ENCODE data around the gene RAB6A.
"Not testable (repeated sequence)": the region's sequence is repeated elsewhere in the genome, so short reads cannot be mapped to it uniquely, and the experiment has no call there.

The RAB6A gene

GRCh38 chr11:73732936-73733335, 27.9 kb downstream of the RAB6A start:
- peaks cover 12% of the 10 kb centered on the region for H3K79me2 ChIP-seq (ENCODE audit: control insufficient read depth, insufficient read depth, low read length, poor library complexity)
- H3K4me3 ChIP-seq (ENCODE audit: low read depth, low read length); H3K36me3 ChIP-seq (ENCODE audit: control insufficient read depth in 1 of 2, insufficient read depth in 2 of 2, low read length in 2 of 2); H3K27ac ChIP-seq (ENCODE audit: low read depth, low read length); DNase-seq; H3K9me3 ChIP-seq (ENCODE audit: insufficient read depth, low read depth, low read length); H3K79me1 ChIP-seq (ENCODE audit: low read length); H2AK5ac ChIP-seq (ENCODE audit: low read length); H3K14ac ChIP-seq (ENCODE audit: low read length); H3K4me1 ChIP-seq (ENCODE audit: control insufficient read depth in 1 of 2, insufficient read depth in 2 of 2, low read length in 2 of 2); H4K12ac ChIP-seq (ENCODE audit: low read depth, low read length); H3K23ac ChIP-seq (ENCODE audit: low read length); H3K4me2 ChIP-seq (ENCODE audit: low read length); H3K9ac ChIP-seq (ENCODE audit: low read length); H2AFZ ChIP-seq (ENCODE audit: insufficient read depth, low read length, poor library complexity); H2BK5ac ChIP-seq (ENCODE audit: low read depth, low read length, poor library complexity); H3K18ac ChIP-seq (ENCODE audit: low read length); H2BK120ac ChIP-seq (ENCODE audit: insufficient read depth, low read length, poor library complexity); H4K8ac ChIP-seq (ENCODE audit: low read depth, low read length); H3K27me3 ChIP-seq (ENCODE audit: insufficient read depth, low read length); H2BK12ac ChIP-seq (ENCODE audit: low read length); H4K91ac ChIP-seq (ENCODE audit: low read depth, low read length): not testable (repeated sequence)
- no CpG with 5 or more reads among the region's 7 CpGs for WGBS (ENCODE audit: extremely low coverage, insufficient coverage, insufficient read length)
- H3K4ac ChIP-seq (ENCODE audit: low read depth, low read length) = peak overlapping the region; percentile 85

GRCh38 chr11:73729594-73730206, 31.2 kb downstream of the RAB6A start:
- Histone ChIP-seq H2AFZ (ENCODE audit: insufficient read depth, low read length, poor library complexity) (no peak overlapping the region), H3K4ac (ENCODE audit: low read depth, low read length) (peak overlapping the region; percentile 6), H3K27me3 (ENCODE audit: insufficient read depth, low read length) (no peaks in the 10 kb centered on the region), H3K9ac (ENCODE audit: low read length) (no peak overlapping the region), H2BK5ac (ENCODE audit: low read depth, low read length, poor library complexity) (no peak overlapping the region), H4K91ac (ENCODE audit: low read depth, low read length) (no peak overlapping the region), H2BK12ac (ENCODE audit: low read length) (no peak overlapping the region), H3K23ac (ENCODE audit: low read length) (no peak overlapping the region), H4K8ac (ENCODE audit: low read depth, low read length) (no peak overlapping the region), H2AK5ac (ENCODE audit: low read length) (no peak overlapping the region), H3K36me3 (ENCODE audit: control insufficient read depth in 1 of 2, insufficient read depth in 2 of 2, low read length in 2 of 2) (peaks cover 6 to 11% of the 10 kb centered on the region in 2 experiments), H3K9me3 (ENCODE audit: insufficient read depth, low read depth, low read length) (no peaks in the 10 kb centered on the region), H3K79me1 (ENCODE audit: low read length) (no peaks in the 10 kb centered on the region), H4K12ac (ENCODE audit: low read depth, low read length) (peak overlapping the region; percentile 72), H3K4me2 (ENCODE audit: low read length) (no peak overlapping the region), H3K14ac (ENCODE audit: low read length) (no peak overlapping the region), H2BK120ac (ENCODE audit: insufficient read depth, low read length, poor library complexity) (no peak overlapping the region), H3K4me1 (ENCODE audit: control insufficient read depth in 1 of 2, insufficient read depth in 2 of 2, low read length in 2 of 2) (no peaks in the 10 kb centered on the region), H3K27ac (ENCODE audit: low read depth, low read length) (no peak overlapping the region), H3K18ac (ENCODE audit: low read length) (peak overlapping the region; percentile 76), H3K4me3 (ENCODE audit: low read depth, low read length) (no peak overlapping the region), H3K79me2 (ENCODE audit: control insufficient read depth, insufficient read depth, low read length, poor library complexity) (peaks cover 8% of the 10 kb centered on the region)
- peak in 1 of 2 donors; percentile 32 for DNase-seq
- no CpG with 5 or more reads among the region's 3 CpGs for WGBS (ENCODE audit: extremely low coverage, insufficient coverage, insufficient read length)

GRCh38 chr11:73728000-73728399, 32.9 kb downstream of the RAB6A start:
- whole genome bisulfite sequencing (ENCODE audit: extremely low coverage, insufficient coverage, insufficient read length) = no CpG with 5 or more reads among the region's 2 CpGs

GRCh38 chr11:73726825-73727224, 34.0 kb downstream of the RAB6A start:
- H3K79me2 ChIP-seq (ENCODE audit: control insufficient read depth, insufficient read depth, low read length, poor library complexity) = peaks cover 2% of the 10 kb centered on the region
- no peak overlapping the region for H4K8ac ChIP-seq (ENCODE audit: low read depth, low read length)
- no peak overlapping the region for H3K4me3 ChIP-seq (ENCODE audit: low read depth, low read length)
- WGBS (ENCODE audit: extremely low coverage, insufficient coverage, insufficient read length) = 100% methylated on average over 1 of the region's 2 CpGs
- no peak overlapping the region for H2BK5ac ChIP-seq (ENCODE audit: low read depth, low read length, poor library complexity)
- H3K79me1 ChIP-seq (ENCODE audit: low read length) = no peaks in the 10 kb centered on the region
- no peak overlapping the region for H2AFZ ChIP-seq (ENCODE audit: insufficient read depth, low read length, poor library complexity)
- H2BK12ac ChIP-seq (ENCODE audit: low read length) = no peak overlapping the region
- no peak overlapping the region for H3K18ac ChIP-seq (ENCODE audit: low read length)
- H4K91ac ChIP-seq (ENCODE audit: low read depth, low read length) = no peak overlapping the region
- no peak overlapping the region for H3K27ac ChIP-seq (ENCODE audit: low read depth, low read length)
- H3K27me3 ChIP-seq (ENCODE audit: insufficient read depth, low read length) = no peaks in the 10 kb centered on the region
- DNase-seq = no peak
- H3K9me3 ChIP-seq (ENCODE audit: insufficient read depth, low read depth, low read length) = no peaks in the 10 kb centered on the region
- no peak overlapping the region for H4K12ac ChIP-seq (ENCODE audit: low read depth, low read length)
- H2BK120ac ChIP-seq (ENCODE audit: insufficient read depth, low read length, poor library complexity) = no peak overlapping the region
- H3K4me2 ChIP-seq (ENCODE audit: low read length) = no peak overlapping the region
- H3K23ac ChIP-seq (ENCODE audit: low read length) = no peak overlapping the region
- peaks cover 6 to 13% of the 10 kb centered on the region in 2 experiments for H3K36me3 ChIP-seq (ENCODE audit: control insufficient read depth in 1 of 2, insufficient read depth in 2 of 2, low read length in 2 of 2)
- no peaks in the 10 kb centered on the region for H3K4me1 ChIP-seq (ENCODE audit: control insufficient read depth in 1 of 2, insufficient read depth in 2 of 2, low read length in 2 of 2)
- no peak overlapping the region for H2AK5ac ChIP-seq (ENCODE audit: low read length)
- H3K9ac ChIP-seq (ENCODE audit: low read length) = no peak overlapping the region
- H3K14ac ChIP-seq (ENCODE audit: low read length) = no peak overlapping the region
- H3K4ac ChIP-seq (ENCODE audit: low read depth, low read length) = peak overlapping the region; percentile 27

More at GRCh38 chr11:73728000-73728399, 32.9 kb downstream of the RAB6A start:
- Histone ChIP-seq H3K9ac (ENCODE audit: low read length) (no peak overlapping the region), H3K27ac (ENCODE audit: low read depth, low read length) (no peak overlapping the region), H3K4me2 (ENCODE audit: low read length) (no peak overlapping the region), H3K27me3 (ENCODE audit: insufficient read depth, low read length) (no peaks in the 10 kb centered on the region), H3K4me1 (ENCODE audit: control insufficient read depth in 1 of 2, insufficient read depth in 2 of 2, low read length in 2 of 2) (no peaks in the 10 kb centered on the region), H3K4me3 (ENCODE audit: low read depth, low read length) (no peak overlapping the region), H2BK120ac (ENCODE audit: insufficient read depth, low read length, poor library complexity) (no peak overlapping the region), H2AK5ac (ENCODE audit: low read length) (no peak overlapping the region), H4K8ac (ENCODE audit: low read depth, low read length) (no peak overlapping the region), H3K36me3 (ENCODE audit: control insufficient read depth in 1 of 2, insufficient read depth in 2 of 2, low read length in 2 of 2) (peaks cover 6 to 11% of the 10 kb centered on the region in 2 experiments), H3K18ac (ENCODE audit: low read length) (no peak overlapping the region), H3K9me3 (ENCODE audit: insufficient read depth, low read depth, low read length) (no peaks in the 10 kb centered on the region), H4K91ac (ENCODE audit: low read depth, low read length) (no peak overlapping the region), H2BK12ac (ENCODE audit: low read length) (no peak overlapping the region), H2BK5ac (ENCODE audit: low read depth, low read length, poor library complexity) (no peak overlapping the region), H3K79me2 (ENCODE audit: control insufficient read depth, insufficient read depth, low read length, poor library complexity) (peaks cover 5% of the 10 kb centered on the region), H3K23ac (ENCODE audit: low read length) (no peak overlapping the region), H3K79me1 (ENCODE audit: low read length) (no peaks in the 10 kb centered on the region), H3K14ac (ENCODE audit: low read length) (no peak overlapping the region), H2AFZ (ENCODE audit: insufficient read depth, low read length, poor library complexity) (no peak overlapping the region), H3K4ac (ENCODE audit: low read depth, low read length) (no peak overlapping the region), H4K12ac (ENCODE audit: low read depth, low read length) (no peak overlapping the region)
- no peak for DNase-seq
